ENCODE measurements around the gene AARSD1.
"Not testable (repeated sequence)": the region's sequence is repeated elsewhere in the genome, so short reads cannot be mapped to it uniquely, and the experiment has no call there.

Gene AARSD1

GRCh38 chr17:42979511-42980273 is 15.4 kb upstream of the AARSD1 start, which contains the start of gene PTGES3L:
PTGES3L (minus strand) TSS chr17:42980080; CDS start chr17:42980053, 27 bp downstream.
- Histone ChIP-seq H3K27me3 (ENCODE audit: control insufficient read depth in 1 of 2, insufficient read depth in 2 of 2, low read length in 2 of 2) (no peaks in the 10 kb centered on the region), H3K4me1 (ENCODE audit: insufficient read depth, low read length) (peaks cover 29% of the 10 kb centered on the region), H3K27ac (ENCODE audit: low read depth, low read length) (peak within 1 kb of the TSS; percentile 98), H3K4me3 (ENCODE audit: low read depth in 1 of 2, low read length in 2 of 2) (peak within 1 kb of the TSS; percentile 85 to 88), H3K36me3 (ENCODE audit: insufficient read depth, low read length) (no peaks in the 10 kb centered on the region), H3K9me3 (ENCODE audit: low read length) (no peaks in the 10 kb centered on the region), H3K9ac (ENCODE audit: low read length) (peak within 1 kb of the TSS; percentile 44)

GRCh38 chr17:42975701-42976100 is 11.4 kb upstream of the AARSD1 start:
- H3K9ac ChIP-seq (ENCODE audit: low read length); H3K4me3 ChIP-seq (ENCODE audit: low read depth in 1 of 2, low read length in 2 of 2); H3K27me3 ChIP-seq (ENCODE audit: control insufficient read depth in 1 of 2, insufficient read depth in 2 of 2, low read length in 2 of 2); H3K27ac ChIP-seq (ENCODE audit: low read depth, low read length); H3K36me3 ChIP-seq (ENCODE audit: insufficient read depth, low read length); H3K9me3 ChIP-seq (ENCODE audit: low read length): not testable (repeated sequence)
- H3K4me1 ChIP-seq (ENCODE audit: insufficient read depth, low read length), result peaks cover 13% of the 10 kb centered on the region

DNA sequence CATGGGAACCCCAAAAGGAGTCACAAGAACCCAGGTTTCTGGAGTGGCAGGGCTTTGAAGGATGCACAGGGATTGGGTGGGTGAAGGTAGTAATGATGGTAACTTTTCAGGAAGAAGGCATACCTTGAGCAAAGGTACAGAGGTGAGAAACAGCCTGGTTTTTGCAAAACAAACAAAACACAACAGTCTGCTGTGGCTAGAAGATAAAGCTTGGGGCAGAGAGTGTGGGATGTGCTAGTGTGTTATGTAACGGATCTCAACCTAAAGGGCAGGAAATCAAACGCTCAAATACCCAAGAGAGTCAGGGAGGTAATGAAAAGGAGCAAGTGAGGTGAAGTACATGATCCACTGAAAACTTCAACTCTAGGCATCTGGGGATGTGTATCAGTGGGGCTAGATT is 11.0 kb upstream of the AARSD1 start:
- Histone ChIP-seq H3K4me1 (ENCODE audit: insufficient read depth, low read length) (peaks cover 13% of the 10 kb centered on the region), H3K4me3 (ENCODE audit: low read depth in 1 of 2, low read length in 2 of 2) (no peak overlapping the region), H3K27me3 (ENCODE audit: control insufficient read depth in 1 of 2, insufficient read depth in 2 of 2, low read length in 2 of 2) (no peaks in the 10 kb centered on the region), H3K36me3 (ENCODE audit: insufficient read depth, low read length) (no peaks in the 10 kb centered on the region), H3K9ac (ENCODE audit: low read length) (no peak overlapping the region), H3K27ac (ENCODE audit: low read depth, low read length) (no peak overlapping the region), H3K9me3 (ENCODE audit: low read length) (no peaks in the 10 kb centered on the region)

- H3K36me3 ChIP-seq (ENCODE audit: insufficient read depth, low read length); H3K27ac ChIP-seq (ENCODE audit: low read depth, low read length); H3K4me1 ChIP-seq (ENCODE audit: insufficient read depth, low read length); H3K9ac ChIP-seq (ENCODE audit: low read length); H3K4me3 ChIP-seq (ENCODE audit: low read depth in 1 of 2, low read length in 2 of 2); H3K9me3 ChIP-seq (ENCODE audit: low read length); H3K27me3 ChIP-seq (ENCODE audit: control insufficient read depth in 1 of 2, insufficient read depth in 2 of 2, low read length in 2 of 2): not testable (repeated sequence)
Observed at GRCh38 chr17:42973323-42973722, 9.1 kb upstream of the AARSD1 start.

DNA sequence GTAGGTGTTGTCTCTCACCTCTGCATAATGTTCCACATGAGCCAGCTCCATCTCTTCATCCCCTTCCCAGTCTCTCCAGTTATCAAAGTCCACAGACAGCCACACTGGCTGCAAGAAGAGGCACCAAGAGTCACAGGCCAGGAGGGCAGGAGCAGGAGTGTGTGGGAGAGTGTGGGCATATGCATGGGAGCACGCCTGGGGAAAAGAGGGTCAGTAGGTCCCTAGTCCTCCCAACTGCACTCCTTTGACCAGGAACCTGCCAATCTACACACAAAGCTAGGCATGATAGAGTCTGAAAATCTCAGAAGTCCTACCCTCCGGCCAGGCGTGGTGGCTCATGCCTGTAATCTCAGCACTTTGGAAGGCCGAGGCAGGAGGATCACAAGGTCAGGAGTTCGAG is 7.3 kb upstream of the AARSD1 start:
- no peaks in the 10 kb centered on the region for H3K27me3 ChIP-seq (ENCODE audit: control insufficient read depth in 1 of 2, insufficient read depth in 2 of 2, low read length in 2 of 2)
- H3K9me3 ChIP-seq (ENCODE audit: low read length), result no peaks in the 10 kb centered on the region
- no peaks in the 10 kb centered on the region for H3K36me3 ChIP-seq (ENCODE audit: insufficient read depth, low read length)
- no peaks in the 10 kb centered on the region for H3K4me1 ChIP-seq (ENCODE audit: insufficient read depth, low read length)
- no peak overlapping the region for H3K4me3 ChIP-seq (ENCODE audit: low read depth in 1 of 2, low read length in 2 of 2)
- H3K9ac ChIP-seq (ENCODE audit: low read length), result no peak overlapping the region
- no peak overlapping the region for H3K27ac ChIP-seq (ENCODE audit: low read depth, low read length)

DNA sequence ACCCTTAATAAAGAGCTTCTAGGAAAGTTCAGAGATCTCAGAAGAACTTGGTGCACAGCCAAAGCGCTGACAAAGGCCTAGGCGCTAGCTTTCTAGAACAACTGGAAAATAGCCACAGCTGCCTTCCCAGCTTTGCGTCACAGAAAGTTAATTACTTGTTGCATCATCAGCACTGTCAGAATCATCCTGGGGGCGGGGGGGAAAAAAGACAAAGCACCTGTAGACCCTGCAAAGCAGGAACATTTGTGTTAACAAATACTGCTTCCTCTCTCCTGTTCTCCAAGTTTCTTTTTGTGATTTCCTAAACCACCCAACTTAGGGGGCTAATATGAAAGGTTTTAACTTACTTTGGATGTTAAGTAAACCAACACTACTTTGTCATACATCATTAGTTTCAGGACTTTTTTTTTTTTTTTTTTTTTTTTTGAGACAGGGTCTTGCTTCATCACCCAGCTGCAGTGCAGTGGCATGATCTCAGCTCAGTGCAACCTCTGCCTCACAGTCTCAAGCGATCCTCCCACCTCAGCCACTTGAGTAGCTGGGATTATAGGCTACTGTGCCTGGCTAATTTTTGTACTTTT is 4.8 kb upstream of the AARSD1 start:
- no peak overlapping the region for H3K9ac ChIP-seq (ENCODE audit: low read length)
- H3K4me3 ChIP-seq (ENCODE audit: low read depth in 1 of 2, low read length in 2 of 2), result no peak overlapping the region

GRCh38 chr17:42967925-42968324 is 3.7 kb upstream of the AARSD1 start:
- H3K4me1 ChIP-seq (ENCODE audit: insufficient read depth, low read length), result no peaks in the 10 kb centered on the region
- no peaks in the 10 kb centered on the region for H3K27me3 ChIP-seq (ENCODE audit: control insufficient read depth in 1 of 2, insufficient read depth in 2 of 2, low read length in 2 of 2)
- H3K36me3 ChIP-seq (ENCODE audit: insufficient read depth, low read length), result no peaks in the 10 kb centered on the region
- H3K4me3 ChIP-seq (ENCODE audit: low read depth in 1 of 2, low read length in 2 of 2), result no peak overlapping the region
- no peak overlapping the region for H3K27ac ChIP-seq (ENCODE audit: low read depth, low read length)
- H3K9ac ChIP-seq (ENCODE audit: low read length), result no peak overlapping the region
- no peaks in the 10 kb centered on the region for H3K9me3 ChIP-seq (ENCODE audit: low read length)

More for the DNA sequence above, 4.8 kb upstream of the AARSD1 start:
- Histone ChIP-seq H3K9me3 (ENCODE audit: low read length) (no peaks in the 10 kb centered on the region), H3K27me3 (ENCODE audit: control insufficient read depth in 1 of 2, insufficient read depth in 2 of 2, low read length in 2 of 2) (no peaks in the 10 kb centered on the region), H3K4me1 (ENCODE audit: insufficient read depth, low read length) (no peaks in the 10 kb centered on the region), H3K36me3 (ENCODE audit: insufficient read depth, low read length) (no peaks in the 10 kb centered on the region), H3K27ac (ENCODE audit: low read depth, low read length) (no peak overlapping the region)

GRCh38 chr17:42953669-42954068 is 10.6 kb downstream of the AARSD1 start:
- Histone ChIP-seq H3K4me1 (ENCODE audit: insufficient read depth, low read length) (no peaks in the 10 kb centered on the region), H3K27ac (ENCODE audit: low read depth, low read length) (no peak overlapping the region), H3K27me3 (ENCODE audit: control insufficient read depth in 1 of 2, insufficient read depth in 2 of 2, low read length in 2 of 2) (no peaks in the 10 kb centered on the region), H3K9me3 (ENCODE audit: low read length) (no peaks in the 10 kb centered on the region), H3K4me3 (ENCODE audit: low read depth in 1 of 2, low read length in 2 of 2) (no peak overlapping the region), H3K9ac (ENCODE audit: low read length) (no peak overlapping the region), H3K36me3 (ENCODE audit: insufficient read depth, low read length) (peaks cover 69% of the 10 kb centered on the region)

GRCh38 chr17:42950044-42950783 is 14.0 kb downstream of the AARSD1 start:
- H3K36me3 ChIP-seq (ENCODE audit: insufficient read depth, low read length), result peaks cover 50% of the 10 kb centered on the region
- H3K4me1 ChIP-seq (ENCODE audit: insufficient read depth, low read length), result no peaks in the 10 kb centered on the region
- H3K27me3 ChIP-seq (ENCODE audit: control insufficient read depth in 1 of 2, insufficient read depth in 2 of 2, low read length in 2 of 2), result no peaks in the 10 kb centered on the region
- H3K9ac ChIP-seq (ENCODE audit: low read length), result no peak overlapping the region
- H3K4me3 ChIP-seq (ENCODE audit: low read depth in 1 of 2, low read length in 2 of 2), result no peak overlapping the region
- H3K27ac ChIP-seq (ENCODE audit: low read depth, low read length), result no peak overlapping the region
- no peaks in the 10 kb centered on the region for H3K9me3 ChIP-seq (ENCODE audit: low read length)

GRCh38 chr17:42946812-42947211 is 17.4 kb downstream of the AARSD1 start:
- no peak overlapping the region for H3K27ac ChIP-seq (ENCODE audit: low read depth, low read length)
- no peaks in the 10 kb centered on the region for H3K27me3 ChIP-seq (ENCODE audit: control insufficient read depth in 1 of 2, insufficient read depth in 2 of 2, low read length in 2 of 2)
- peaks cover 24% of the 10 kb centered on the region for H3K36me3 ChIP-seq (ENCODE audit: insufficient read depth, low read length)
- no peak overlapping the region for H3K4me3 ChIP-seq (ENCODE audit: low read depth in 1 of 2, low read length in 2 of 2)
- no peak overlapping the region for H3K9ac ChIP-seq (ENCODE audit: low read length)
- H3K9me3 ChIP-seq (ENCODE audit: low read length), result no peaks in the 10 kb centered on the region
- no peaks in the 10 kb centered on the region for H3K4me1 ChIP-seq (ENCODE audit: insufficient read depth, low read length)

DNA sequence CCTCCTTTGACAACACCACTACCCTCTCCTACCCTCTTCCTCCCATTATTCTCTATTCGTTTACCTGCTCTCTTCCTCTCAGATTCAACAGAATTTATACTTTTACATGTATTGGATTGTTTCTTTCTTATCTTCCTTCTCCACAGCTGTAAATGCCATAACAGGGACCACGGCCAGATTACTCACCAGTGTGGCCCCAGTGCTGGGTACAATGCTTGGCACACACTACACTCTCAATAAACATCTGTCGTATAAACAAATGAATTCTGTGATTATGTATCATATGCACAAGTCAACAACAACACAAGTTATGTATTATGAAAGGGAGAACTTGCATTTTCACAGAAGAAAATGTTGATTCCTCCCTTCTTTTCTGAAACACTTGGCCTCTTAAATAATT is 20.0 kb downstream of the AARSD1 start:
- H3K9me3 ChIP-seq (ENCODE audit: low read length), result no peaks in the 10 kb centered on the region
- H3K4me1 ChIP-seq (ENCODE audit: insufficient read depth, low read length), result no peaks in the 10 kb centered on the region
- no peaks in the 10 kb centered on the region for H3K27me3 ChIP-seq (ENCODE audit: control insufficient read depth in 1 of 2, insufficient read depth in 2 of 2, low read length in 2 of 2)
- no peak overlapping the region for H3K9ac ChIP-seq (ENCODE audit: low read length)
- H3K4me3 ChIP-seq (ENCODE audit: low read depth in 1 of 2, low read length in 2 of 2), result no peak overlapping the region
- no peak overlapping the region for H3K27ac ChIP-seq (ENCODE audit: low read depth, low read length)
- peaks cover 7% of the 10 kb centered on the region for H3K36me3 ChIP-seq (ENCODE audit: insufficient read depth, low read length)

All from muscle layer of colon (tissue), 2 donors.